NCI-H524 treated with DMSO at 0.1 percent for 48 hours (cell line): ENCODE measurements around the gene HRK.

Experiments
- DNase-seq: peaks from one replicate; lab custom pipeline; 2025; lab: John Stamatoyannopoulos, UW

The HRK gene

DNA sequence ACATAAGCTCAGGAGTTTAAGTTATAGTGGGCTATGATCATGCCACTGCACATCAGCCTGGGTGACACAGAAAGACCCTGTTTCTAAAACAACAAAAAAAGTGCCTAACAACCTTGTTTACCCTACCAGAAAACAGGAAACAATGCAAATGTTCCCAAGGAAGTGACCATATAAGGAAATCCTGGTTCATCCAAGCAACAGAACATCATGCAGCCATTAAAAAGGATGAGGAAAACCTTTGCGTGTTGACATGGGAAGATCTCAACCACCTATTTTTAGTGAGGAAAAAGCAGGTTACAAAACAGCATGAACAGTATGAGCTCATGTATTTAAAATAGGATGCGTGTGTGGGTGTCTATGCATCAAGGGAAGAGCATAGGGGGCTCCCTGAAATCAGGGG lies 13.7 kb downstream of the HRK start:
- DNase-seq = no peak

DNA sequence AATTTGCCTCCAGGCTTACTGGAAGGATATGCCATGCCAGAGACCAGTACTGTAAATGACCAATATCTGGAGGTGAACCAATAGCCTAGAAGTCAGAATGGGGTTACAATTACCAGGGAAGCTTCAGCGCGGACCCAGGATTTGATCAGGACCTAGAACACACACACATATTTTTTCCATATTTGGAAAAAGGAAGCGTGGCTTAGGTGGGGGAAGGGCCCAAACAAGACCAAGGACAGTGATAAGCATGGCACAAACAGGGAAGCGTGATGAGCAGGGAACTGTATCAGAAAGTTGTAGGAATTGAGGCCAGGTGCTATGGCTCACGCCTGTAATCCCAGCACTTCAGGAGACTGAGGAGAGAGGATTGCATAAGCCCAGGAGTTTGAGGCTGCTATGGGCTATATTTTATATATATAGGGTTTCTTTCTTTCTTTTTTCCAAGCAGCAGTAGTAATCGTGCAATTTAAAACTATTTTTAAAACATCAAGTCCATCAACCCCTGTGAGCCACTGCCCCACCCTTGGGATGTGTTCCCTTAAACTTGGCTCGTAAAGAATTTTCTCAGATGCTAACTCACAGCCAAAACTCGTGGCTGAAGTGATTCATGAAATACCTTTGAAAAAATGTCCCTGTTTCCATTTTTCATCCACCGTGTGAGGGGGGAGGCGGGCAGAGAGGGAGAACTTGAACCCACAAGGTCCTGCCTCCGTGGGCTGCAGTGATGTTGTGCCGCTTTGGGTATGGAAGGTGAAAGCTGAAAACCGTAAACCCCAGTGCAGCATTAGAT lies 16.7 kb downstream of the HRK start:
- no peak for DNase-seq

DNA sequence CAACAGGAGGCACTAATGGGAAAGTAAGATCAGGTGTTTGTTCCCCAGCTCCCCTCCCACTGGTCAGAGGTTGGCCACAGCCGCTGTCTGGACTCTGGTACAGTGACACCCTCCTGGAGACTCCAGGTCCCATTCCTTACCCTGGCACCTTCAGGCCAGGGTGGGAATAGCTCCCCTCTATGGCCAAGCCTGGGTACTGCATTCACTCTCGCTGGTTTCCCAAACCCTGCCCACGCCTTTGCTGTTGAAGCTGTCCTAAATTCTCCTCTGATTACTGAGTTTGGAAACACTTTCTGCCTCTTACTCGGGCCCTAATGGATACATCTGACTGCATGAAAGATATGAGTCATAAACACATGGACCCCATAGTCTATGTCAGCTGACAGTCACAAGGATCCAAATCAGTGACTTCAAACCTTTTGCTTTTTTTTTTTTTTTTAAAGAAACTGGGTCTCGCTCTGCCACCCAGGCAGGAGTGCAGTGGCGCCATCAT lies 17.9 kb downstream of the HRK start:
- no peak for DNase-seq

DNA sequence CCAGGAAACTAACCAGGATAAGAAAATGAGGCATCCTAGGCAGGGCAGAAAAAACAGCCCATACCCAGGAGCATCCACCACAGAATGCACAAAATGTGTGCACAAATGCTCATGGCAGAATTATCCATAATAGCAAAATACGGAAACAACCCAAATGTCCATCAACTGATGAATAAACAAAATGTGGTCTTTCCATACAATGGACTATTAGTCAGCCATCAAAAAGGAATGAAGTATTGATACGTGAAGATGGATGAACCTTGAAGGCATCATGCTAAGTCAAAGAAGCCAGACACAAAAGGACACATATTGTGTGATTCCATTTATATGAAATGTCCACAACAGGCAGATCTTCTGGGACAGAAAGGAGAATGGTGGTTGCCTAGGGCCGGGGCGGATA lies 19.1 kb downstream of the HRK start:
- DNase-seq = no peak

DNA sequence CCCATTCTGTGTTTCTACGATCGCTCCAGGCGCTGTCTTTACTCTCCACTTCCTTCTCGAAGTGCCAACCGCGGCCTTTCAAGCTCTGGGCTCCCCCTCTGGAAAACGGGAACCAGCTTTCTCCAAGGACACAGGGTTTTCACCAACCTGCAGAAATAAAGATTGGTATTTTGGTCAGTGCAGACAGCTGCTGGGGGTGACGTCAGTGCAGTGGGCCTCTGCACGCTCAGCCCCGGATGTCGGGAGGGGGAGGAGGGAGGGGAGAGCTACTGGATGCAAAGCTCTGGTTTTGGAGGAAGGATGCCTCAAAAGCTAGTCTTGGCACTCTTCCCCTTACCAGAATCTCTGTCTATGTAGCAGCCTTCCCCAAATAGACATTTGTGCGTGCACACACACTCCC lies 19.9 kb downstream of the HRK start:
- no peak for DNase-seq

DNA sequence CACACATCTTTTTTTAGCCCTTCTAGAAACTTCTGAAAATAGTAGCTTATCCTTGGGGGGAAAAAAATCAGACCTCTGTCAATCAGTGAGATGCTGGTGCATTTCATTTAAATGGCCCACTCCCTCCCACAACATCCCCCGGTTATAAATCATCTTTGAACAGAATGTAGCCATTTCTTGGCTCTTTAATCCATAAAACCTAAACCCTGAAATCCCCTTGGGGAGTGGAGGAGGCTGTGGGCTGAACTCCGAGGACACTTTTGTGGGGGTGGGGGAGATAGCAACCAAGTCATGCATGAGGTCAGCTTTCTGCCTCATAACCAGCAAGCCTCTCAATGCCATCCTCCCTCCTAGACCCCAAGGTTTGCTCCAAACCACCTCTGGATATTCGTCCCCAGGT lies 21.0 kb downstream of the HRK start:
- DNase-seq = no peak

DNA sequence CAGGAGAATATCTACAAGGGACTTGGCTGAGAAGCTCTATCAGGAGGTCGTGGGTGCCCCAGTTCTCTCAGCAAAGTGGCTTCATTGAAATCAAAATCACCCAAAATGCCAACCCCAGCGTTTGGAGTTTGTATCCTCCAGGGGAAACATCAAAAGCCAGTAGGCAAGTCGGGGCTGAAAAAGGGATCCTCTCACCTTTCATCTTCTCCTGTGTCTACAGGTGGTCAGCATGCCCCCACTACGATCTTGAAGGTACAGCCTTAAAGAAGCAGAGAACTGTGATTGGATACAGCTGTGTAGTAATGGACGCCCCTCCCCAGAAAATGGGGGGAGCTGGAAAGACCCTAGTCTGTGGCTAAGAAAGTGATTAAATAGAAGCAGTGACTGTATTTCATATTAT lies 22.2 kb downstream of the HRK start:
- no peak for DNase-seq

DNA sequence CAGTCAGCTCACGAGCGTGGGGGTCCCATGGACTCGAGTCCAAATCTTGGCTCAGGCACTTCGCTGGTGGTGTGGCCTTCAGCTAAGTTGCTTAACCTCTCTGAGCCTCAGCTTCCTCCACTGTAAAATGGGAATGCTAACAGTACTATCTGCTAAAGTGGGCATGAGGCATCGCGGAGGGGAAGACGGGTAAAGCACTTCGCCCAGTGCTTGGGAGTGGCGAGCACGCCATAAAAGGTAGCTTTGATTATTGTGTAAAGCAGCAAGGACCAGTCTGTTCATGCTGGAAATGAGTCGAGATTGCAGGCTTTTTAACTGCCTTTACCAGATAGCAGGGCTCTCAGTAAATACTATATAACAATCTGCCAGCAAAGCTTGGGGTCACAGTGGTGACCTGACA lies 24.5 kb downstream of the HRK start:
- no peak for DNase-seq

DNA sequence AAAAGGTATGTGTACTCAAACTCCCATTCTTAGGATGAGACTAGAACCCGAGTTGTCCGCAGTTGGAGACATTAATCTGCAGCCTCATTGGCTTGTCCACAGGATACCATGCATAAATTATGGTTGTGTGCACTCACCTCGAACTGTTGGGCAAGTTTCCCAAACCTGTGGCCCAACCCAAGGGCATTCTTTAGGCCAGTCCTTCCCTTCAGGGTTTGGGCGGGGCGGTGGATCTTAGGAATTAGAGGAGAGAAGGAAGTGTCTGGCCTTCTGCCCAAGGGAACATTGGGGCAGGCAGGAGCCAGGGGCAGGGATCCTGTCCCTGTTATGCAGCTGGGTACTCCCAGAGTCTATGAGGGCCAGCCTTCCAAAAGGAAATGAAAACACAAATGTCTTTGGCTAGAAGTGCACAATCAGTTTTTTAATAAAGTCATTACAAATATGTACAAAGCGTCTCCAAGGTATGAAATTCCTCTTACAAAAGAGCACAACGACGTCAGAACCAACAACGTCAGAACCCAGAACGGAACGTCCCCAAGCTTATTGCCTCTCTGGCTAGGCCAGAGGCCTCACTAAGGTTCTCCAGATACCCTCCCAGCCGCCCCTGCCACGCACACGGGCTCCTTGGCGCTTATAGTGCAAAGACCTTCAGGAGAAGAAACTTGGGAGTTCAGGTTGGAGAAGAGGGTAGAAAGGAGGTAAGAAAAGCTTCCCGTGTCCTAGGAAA lies 25.3 kb downstream of the HRK start:
- no peak for DNase-seq

DNA sequence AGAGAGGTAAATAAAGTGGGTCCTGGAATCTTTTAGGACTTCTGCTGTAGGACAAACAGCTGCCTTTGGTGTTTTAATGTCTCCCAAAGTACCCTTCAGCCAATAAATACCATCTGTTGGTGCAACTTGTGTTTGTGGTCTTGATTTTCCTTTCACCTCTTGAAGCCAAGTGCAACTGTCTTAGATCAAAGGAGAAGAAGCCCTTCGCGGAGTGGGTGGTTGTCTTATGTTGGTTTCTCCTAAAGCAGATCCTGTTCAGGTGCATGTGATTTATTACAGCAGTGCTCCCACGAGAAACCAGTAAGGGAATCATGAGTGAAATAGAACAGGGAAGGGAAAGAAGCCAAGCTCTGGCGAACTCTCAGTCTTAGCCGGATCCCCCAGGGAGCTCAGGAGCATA lies 27.7 kb downstream of the HRK start:
- peak; percentile 42 for DNase-seq

DNA sequence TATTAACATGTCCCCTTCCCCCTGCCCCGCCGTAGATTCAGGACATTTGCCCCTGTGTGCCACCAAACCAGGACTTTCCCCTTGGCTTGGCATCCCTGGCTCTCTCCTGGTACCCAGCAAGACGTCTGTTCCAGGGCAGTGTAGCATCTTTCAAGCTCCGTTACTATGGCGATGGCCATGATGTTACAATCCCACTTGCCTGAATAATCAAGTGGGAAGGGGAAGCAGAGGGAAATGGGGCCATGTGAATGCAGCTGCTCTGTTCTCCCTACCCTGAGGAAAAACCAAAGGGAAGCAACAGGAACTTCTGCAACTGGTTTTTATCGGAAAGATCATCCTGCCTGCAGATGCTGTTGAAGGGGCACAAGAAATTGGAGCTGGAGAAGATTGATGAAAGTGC lies 28.9 kb downstream of the HRK start:
- no peak for DNase-seq

DNA sequence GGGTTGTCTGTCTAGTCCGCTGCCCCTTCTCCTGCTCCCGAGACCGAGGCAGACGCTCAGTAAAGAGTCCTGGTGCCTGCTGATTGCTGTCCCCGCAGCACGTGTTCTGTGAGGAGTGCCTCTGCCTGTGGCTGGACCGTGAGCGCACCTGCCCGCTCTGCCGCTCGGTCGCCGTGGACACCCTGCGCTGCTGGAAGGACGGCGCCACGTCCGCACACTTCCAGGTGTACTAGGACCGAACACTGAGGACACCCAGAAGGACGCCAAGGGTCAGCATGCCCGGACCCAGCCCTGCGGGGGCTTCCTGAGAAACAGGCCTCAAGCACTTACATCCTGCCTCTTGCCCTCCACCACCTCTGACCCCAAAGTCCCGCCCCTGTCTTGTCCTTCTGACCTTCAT lies 32.0 kb downstream of the HRK start:
- no peak for DNase-seq

DNA sequence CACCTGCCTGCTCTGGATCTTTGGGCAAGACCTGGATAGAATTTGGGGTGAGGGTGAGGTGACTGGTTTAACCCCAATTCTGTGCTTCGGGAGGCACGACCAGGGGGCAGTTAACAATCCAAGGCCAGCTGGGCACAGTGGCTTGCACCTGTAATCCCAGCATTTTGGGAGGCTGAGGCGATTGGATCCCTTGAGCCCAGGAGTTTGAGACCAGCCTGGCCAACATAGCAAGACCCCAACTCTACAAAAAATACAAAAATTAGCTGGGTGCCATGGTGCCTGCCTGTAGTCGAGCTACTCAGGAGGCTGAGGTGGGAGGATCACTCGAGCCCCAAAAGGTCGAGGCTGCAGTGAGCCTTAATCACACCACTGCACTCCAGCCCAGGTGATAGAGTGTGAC lies 38.2 kb downstream of the HRK start:
- no peak for DNase-seq

DNA sequence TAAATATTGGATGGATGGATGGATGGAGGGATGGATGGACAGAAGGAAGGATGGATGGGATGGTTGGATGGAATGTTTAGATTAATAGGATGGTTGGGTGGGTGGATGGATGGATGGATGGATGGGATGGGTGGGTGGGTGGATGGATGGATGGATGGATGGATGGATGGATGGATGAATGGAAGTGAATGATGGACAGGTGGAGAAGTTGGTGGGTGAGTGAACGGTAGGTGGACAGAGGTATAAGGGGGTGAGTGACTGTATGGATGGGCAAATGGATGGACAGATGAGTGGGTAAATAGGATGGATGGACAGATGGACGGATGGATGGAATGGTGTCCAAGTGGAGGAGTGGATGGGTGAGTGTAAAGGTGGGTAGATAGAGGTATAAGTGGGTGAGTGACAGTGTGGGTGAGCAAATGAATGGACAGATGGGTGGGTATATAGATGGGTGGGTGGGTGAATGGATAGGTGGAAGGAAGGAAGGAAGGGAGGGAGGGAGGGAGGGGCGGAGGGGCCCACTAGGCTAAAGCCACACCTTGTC lies 41.9 kb downstream of the HRK start:
- DNase-seq = no peak

DNA sequence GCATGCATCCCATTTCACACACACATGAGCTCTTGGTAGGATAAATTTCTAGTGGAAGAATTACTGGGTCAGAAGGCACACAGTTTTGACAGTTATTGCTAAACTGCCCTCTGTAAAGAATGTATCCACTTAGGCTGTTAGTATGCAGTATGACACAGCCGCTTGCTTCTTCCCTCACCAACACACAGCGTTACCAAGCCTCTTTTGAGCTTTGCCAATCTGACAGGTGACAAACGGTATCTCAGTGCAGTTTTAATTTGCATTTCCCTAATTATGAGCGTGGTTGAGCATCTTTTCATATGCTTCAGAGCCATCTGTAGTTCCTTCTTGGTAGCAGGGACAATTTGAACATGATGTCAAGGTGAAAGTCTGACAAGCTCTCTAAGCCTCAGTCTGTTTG lies 42.9 kb downstream of the HRK start:
- no peak for DNase-seq

DNA sequence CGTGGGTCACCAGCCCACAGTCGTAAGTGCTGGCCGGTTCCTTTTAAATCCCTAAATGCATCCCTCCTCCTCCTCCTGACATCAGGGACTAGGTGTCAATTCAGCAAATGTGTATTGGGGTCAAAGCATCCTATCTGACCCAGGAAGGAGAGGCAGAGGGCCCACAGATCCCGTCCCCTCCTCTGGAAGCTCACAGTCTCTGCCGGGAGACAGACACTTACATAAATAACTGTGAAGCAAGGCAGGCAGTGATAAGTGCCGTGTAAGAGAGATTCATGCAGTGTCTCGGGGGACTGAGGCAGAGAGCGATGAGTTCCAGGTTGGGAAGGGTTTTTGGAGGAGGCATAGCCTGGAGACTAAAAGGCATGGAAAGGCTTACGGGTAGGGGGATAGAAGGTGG lies 44.1 kb downstream of the HRK start:
- DNase-seq = no peak

DNA sequence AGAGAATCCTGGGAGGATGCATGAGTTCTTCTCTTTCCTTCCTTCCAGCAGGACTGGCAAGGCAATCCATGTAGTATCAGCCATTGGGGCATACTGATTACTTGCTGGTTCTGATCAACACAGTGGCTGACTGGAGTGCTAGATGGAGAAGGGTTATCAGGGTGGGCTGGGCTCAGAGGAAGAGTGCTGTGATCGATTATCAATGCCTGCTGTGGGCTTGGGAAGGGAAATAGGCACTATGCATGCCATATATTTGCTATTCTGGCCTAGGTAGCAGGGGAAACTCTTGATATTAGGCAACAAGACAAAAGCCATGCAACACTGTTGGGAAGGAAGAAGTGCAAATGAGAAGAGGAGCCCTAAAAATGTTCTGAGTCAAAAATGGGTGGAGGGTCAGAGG lies 45.8 kb downstream of the HRK start:
- no peak for DNase-seq

DNA sequence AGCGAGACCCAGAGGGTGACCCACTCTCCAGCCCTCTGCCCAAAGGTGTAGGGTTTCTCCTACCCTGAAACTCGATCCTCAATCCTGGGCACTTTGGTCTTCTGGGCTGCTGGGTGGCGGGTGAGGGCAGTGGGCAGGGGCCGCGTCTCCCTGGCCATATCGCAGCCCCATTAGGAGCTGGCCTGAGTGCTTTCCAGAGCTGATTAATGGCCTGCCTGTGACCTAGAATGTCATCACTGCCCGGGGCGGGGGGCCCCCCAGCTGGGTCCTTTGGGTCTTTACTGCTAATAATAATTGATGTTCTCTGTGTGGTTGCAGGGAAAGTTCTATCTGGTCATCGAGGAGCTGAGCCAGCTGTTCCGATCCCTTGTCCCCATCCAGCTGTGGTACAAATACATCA lies 47.8 kb downstream of the HRK start:
- DNase-seq = no peak

DNA sequence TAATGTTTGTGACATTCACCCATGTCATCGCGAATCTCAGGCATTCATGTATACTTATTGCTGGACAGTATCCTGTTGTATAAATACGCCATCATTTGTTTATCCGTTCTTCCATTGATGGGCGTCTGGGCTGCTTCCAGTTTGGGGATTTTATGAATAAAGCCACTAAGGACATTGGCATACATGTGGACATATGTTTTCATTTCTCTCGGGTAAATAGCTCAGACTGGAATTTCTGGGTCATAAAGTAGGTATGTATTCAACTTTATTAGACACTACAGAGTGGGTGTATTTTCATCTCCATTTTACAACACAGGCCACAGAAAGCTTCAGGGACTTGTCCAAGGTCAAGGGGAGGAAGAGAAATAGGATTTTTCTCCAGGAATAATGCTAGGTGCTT lies 48.9 kb downstream of the HRK start:
- no peak for DNase-seq

DNA sequence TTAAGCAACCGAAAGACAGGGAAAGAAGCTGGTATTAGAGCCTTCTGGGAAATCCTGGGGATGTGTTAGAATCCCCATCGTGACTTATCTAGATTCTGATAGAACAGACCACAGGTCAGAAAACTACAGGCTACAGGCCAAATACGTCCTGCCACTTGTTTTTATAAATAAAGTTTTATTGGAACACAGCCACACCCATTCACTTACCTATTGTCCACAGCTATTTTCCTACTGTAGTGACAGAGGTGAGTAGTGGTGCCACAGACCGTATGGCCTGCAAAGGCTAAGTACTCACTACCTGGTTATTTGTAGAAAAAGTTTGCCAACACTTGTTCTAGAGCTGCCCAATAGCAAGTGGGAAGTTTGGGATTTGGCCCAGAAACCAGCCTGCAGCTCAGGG lies 53.8 kb downstream of the HRK start:
- DNase-seq = no peak

DNA sequence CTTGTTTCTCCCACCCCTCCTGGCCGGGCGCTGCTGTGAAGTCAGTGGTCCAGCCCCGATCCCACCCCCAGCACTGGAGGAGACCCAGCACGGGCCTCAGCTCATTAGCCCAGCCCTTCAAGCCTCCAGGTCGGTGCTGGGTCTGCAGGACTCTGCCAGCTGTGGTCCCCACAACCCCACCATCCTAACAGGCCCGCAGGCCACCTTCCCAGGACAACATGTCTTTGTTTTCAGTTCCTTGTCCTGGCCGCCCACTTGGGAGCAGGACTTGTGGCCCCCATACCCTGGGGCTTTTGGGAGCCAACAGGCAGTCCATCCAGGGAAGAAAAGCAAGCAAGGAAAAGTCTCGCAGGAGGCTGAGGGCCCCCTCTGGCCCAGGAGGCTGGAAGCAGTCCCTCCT lies 60.0 kb downstream of the HRK start:
- DNase-seq = no peak

DNA sequence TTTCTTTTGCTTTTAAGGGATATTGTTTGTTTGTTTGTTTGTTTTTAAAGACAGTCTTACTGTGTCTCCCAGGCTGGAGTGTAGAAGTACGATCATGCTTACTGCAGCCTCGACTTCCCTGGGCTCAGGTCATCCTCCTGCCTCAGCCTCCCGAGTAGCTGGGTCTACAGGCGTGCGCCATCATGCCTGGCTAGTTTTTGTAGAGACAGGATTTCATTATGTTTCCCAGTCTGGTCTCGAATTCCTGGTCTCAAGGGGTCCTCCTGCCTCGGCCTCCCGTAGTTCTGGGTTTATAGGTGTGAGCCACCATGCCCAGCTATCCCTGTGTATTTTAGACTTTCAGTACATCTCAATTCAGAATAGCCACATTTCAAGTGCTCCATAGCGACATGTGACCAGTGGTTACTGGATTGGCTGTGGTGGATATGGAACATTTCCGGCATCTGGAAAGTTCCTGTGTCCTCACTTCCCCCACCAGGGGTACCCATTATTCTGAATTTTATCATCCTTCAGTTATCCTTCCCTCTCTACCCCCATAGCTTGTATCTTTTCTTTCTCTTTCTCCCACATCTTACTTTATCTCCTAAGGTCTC lies 61.1 kb downstream of the HRK start:
- no peak for DNase-seq
